ENCODE data around the gene ARAP2. TPM values are rescaled to one million over a fixed set of nuclear protein-coding genes. Genes with fewer than 3 reads are reported as not detected.

ARAP2 gene
- total and polyA plus RNA-seq, 2 donors (not counting 3 experiments of a cell fraction or from before 2014, with no cell fraction given), result not detected

GRCh38 chr4:36081185-36081584, 163.1 kb downstream of the ARAP2 start:
- TF ChIP-seq MYC (IDR thresholded peaks at IDR 0.05; ENCODE audit: low read depth, low read length), result no peak
- no peak for TF ChIP-seq CTCF (IDR thresholded peaks at IDR 0.05; ENCODE audit: extremely low read depth in 1 of 2, insufficient read depth in 1 of 2, low read depth in 1 of 2, low read length in 2 of 2)
- no peak for TF ChIP-seq POLR2A (IDR thresholded peaks at IDR 0.05; ENCODE audit: low read depth, low read length)
- ChIA-PET POLR2A (no interaction called here), CTCF (no interaction called here)
- Histone ChIP-seq H3K4me1 (ENCODE audit: control insufficient read depth, extremely low read depth, insufficient read depth, low read length) (no peaks in the 10 kb centered on the region), H3K36me3 (ENCODE audit: control insufficient read depth in 2 of 2, extremely low read depth in 1 of 2, insufficient read depth in 2 of 2, low read length in 2 of 2) (no peaks in the 10 kb centered on the region), H3K79me2 (ENCODE audit: control insufficient read depth, insufficient read depth, low read length) (no peaks in the 10 kb centered on the region), H4K20me1 (replicated peaks; ENCODE audit: control insufficient read depth, extremely low read depth, insufficient read depth, low read length) (no peaks in the 10 kb centered on the region), H3K9me1 (replicated peaks; ENCODE audit: control insufficient read depth, extremely low read depth, insufficient read depth, low read length) (no peaks in the 10 kb centered on the region), H3K27me3 (ENCODE audit: control insufficient read depth in 2 of 2, insufficient read depth in 2 of 2, low read length in 2 of 2) (no peaks in the 10 kb centered on the region), H3K4me2 (ENCODE audit: insufficient read depth, low read length) (no peak overlapping the region), H3K9me3 (replicated peaks; ENCODE audit: control insufficient read depth, insufficient read depth, low read length) (no peaks in the 10 kb centered on the region), H3K4me3 (replicated peaks in 1 of 3; ENCODE audit: insufficient read depth in 1 of 3, low read depth in 1 of 3, low read length in 3 of 3) (no peak overlapping the region), H2AFZ (ENCODE audit: low read depth, low read length) (no peak overlapping the region), H3K9ac (replicated peaks; ENCODE audit: extremely low read depth, insufficient read depth, low read length) (no peak overlapping the region), H3K27ac (ENCODE audit: insufficient read depth, low read depth, low read length) (no peak overlapping the region)
- intact Hi-C loops (cut with micrococcal nuclease), result no loop called here
- no peak for DNase-seq (ENCODE audit: low read depth, low spot score)
- BruUV-seq (replicated peaks), result no TSS peak
- dilution Hi-C loops (cut with MboI; ENCODE audit: extremely low pct_ligation_motif_present, low sequenced_read_pairs), result no loop called here
- FAIRE-seq, result no peak

GRCh38 chr4:36079666-36080065, 164.6 kb downstream of the ARAP2 start:
- no peak overlapping the region for H3K9ac ChIP-seq (replicated peaks; ENCODE audit: extremely low read depth, insufficient read depth, low read length)
- no peaks in the 10 kb centered on the region for H3K79me2 ChIP-seq (ENCODE audit: control insufficient read depth, insufficient read depth, low read length)
- H3K4me2 ChIP-seq (ENCODE audit: insufficient read depth, low read length), result no peak overlapping the region
- TF ChIP-seq MYC (IDR thresholded peaks at IDR 0.05; ENCODE audit: low read depth, low read length) (no peak), FOS (IDR thresholded peaks at IDR 0.05; ENCODE audit: borderline replicate concordance, insufficient read depth, low read length) (no peak), GATA2 (IDR thresholded peaks at IDR 0.05; ENCODE audit: insufficient read depth, insufficient read length, low read depth, low read length) (no peak), POLR2AphosphoS5 (IDR thresholded peaks at IDR 0.05; ENCODE audit: insufficient read depth, low read depth, low read length) (no peak), MAX (IDR thresholded peaks at IDR 0.05; ENCODE audit: insufficient read depth, insufficient read length) (no peak), CTCF (IDR thresholded peaks at IDR 0.05; ENCODE audit: extremely low read depth in 1 of 2, insufficient read depth in 1 of 2, low read depth in 1 of 2, low read length in 2 of 2) (no peak), JUN (IDR thresholded peaks at IDR 0.05; ENCODE audit: borderline replicate concordance, insufficient read depth, insufficient read length, low read depth) (no peak)
- H3K4me1 ChIP-seq (ENCODE audit: control insufficient read depth, extremely low read depth, insufficient read depth, low read length), result no peaks in the 10 kb centered on the region
- H3K9me3 ChIP-seq (replicated peaks; ENCODE audit: control insufficient read depth, insufficient read depth, low read length), result no peaks in the 10 kb centered on the region
- no peaks in the 10 kb centered on the region for H3K27me3 ChIP-seq (ENCODE audit: control insufficient read depth in 2 of 2, insufficient read depth in 2 of 2, low read length in 2 of 2)
- POLR2A ChIA-PET, result no interaction called here
- H2AFZ ChIP-seq (ENCODE audit: low read depth, low read length), result no peak overlapping the region
- dilution Hi-C loops (cut with MboI; ENCODE audit: extremely low pct_ligation_motif_present, low sequenced_read_pairs), result no loop called here
- H3K27ac ChIP-seq (ENCODE audit: insufficient read depth, low read depth, low read length), result no peak overlapping the region
- FAIRE-seq, result no peak
- no peaks in the 10 kb centered on the region for H3K36me3 ChIP-seq (ENCODE audit: control insufficient read depth in 2 of 2, extremely low read depth in 1 of 2, insufficient read depth in 2 of 2, low read length in 2 of 2)
- no peaks in the 10 kb centered on the region for H4K20me1 ChIP-seq (replicated peaks; ENCODE audit: control insufficient read depth, extremely low read depth, insufficient read depth, low read length)
- no peaks in the 10 kb centered on the region for H3K9me1 ChIP-seq (replicated peaks; ENCODE audit: control insufficient read depth, extremely low read depth, insufficient read depth, low read length)
- no peak overlapping the region for H3K4me3 ChIP-seq (replicated peaks in 1 of 3; ENCODE audit: insufficient read depth in 1 of 3, low read depth in 1 of 3, low read length in 3 of 3)
- no TSS peak for BruUV-seq (replicated peaks)
- CTCF ChIA-PET, result interaction anchor here (0.7 kb wide), 1 partner anchor 18 kb away, joined by 3 read pairs; no protein-coding TSS in a partner anchor
- intact Hi-C loops (cut with micrococcal nuclease), result no loop called here
- no peak for DNase-seq (ENCODE audit: low read depth, low spot score)

All from endothelial cell of umbilical vein (primary cell).